Heart right ventricle (tissue), 16 donors: ENCODE measurements around the gene HS3ST5. TPM values are rescaled to one million over a fixed set of nuclear protein-coding genes. Genes with fewer than 3 reads are reported as not detected.

Experiments used
- ATAC-seq, 8 donors: fragments of 200-7000 bp; cut with Tn5 transposase; one replicate each; pipeline ENCODE4 v1.9.1; 2020; ENCODE audit warnings: mild to moderate bottlenecking in 8 of 8, moderate library complexity in 8 of 8, moderate number of reproducible peaks in 1 of 8
- DNase-seq, 2 donors: peaks; one replicate each; pipeline ENCODE4 v3.0.0-alpha.2; 2020
- H3K27ac ChIP-seq, 10 donors: fragments of 200-600 bp; sonication (generic) in 2 of 10; one replicate each; pipeline versions ENCODE4 v1.5.0 to v1.8.0; 2020 to 2022; ENCODE audit warnings: mild to moderate bottlenecking in 3 of 10
- H3K27me3 ChIP-seq, 7 donors: fragments of 200-600 bp; one replicate each; pipeline ENCODE4 v1.8.0; 2021 to 2022; ENCODE audit warnings: mild to moderate bottlenecking in 2 of 7
- H3K36me3 ChIP-seq, 9 donors: fragments of 200-600 bp; sonication (generic) in 1 of 9; one replicate each; pipeline versions ENCODE4 v1.5.0 to v1.8.0; 2020 to 2022; ENCODE audit warnings: mild to moderate bottlenecking in 2 of 9
- H3K4me1 ChIP-seq, 9 donors: fragments of 200-600 bp; sonication (generic) in 1 of 9; one replicate each; pipeline versions ENCODE4 v1.5.0 to v1.8.0; 2020 to 2022; ENCODE audit warnings: mild to moderate bottlenecking in 4 of 9
- H3K4me3 ChIP-seq, 10 donors: fragments of 200-600 bp; sonication (generic) in 2 of 10; one replicate each; pipeline versions ENCODE4 v1.5.0 to v1.8.0; 2020 to 2022; ENCODE audit warnings: mild to moderate bottlenecking in 7 of 10, moderate library complexity in 2 of 10
- H3K9me3 ChIP-seq, 11 donors: fragments of 200-600 bp in 10 of 11; sonication (generic) in 2 of 11; one replicate each; pipeline versions ENCODE4 v1.5.0 to v1.8.0; 2013 to 2022; ENCODE audit warnings: mild to moderate bottlenecking in 2 of 11, control low read depth in 1 of 11, moderate library complexity in 1 of 11
- CTCF ChIP-seq, 9 donors: fragments of 200-600 bp; sonication (generic) in 2 of 9; IDR thresholded peaks; one replicate each; pipeline versions ENCODE4 v1.5.0 to v1.8.0; 2021 to 2022; ENCODE audit warnings: antibody characterized with exemption in 9 of 9, mild to moderate bottlenecking in 5 of 9, moderate library complexity in 1 of 9
- WGBS, 2 donors: extraction: QIAGEN DNeasy Blood & Tissue Kit; methylation state at CpG; one replicate each; pipeline ENCODE4 v1.1.7; 2013; ENCODE audit warnings: inconsistent platforms in 1 of 2; 5-methylcytosine and 5-hydroxymethylcytosine counted together
- intact Hi-C, 10 donors: fragments of 100-400 bp; cut with DNase I; formaldehyde crosslinking; loops; one replicate each; pipeline versions ENCODE4 v1.11.1 to v1.14.2; 2022
- polyA plus RNA-seq, 2 donors: library from polyadenylated mRNA; stranded (reverse); fragments of 200-250 nt; gene quantifications; one replicate each; pipeline ENCODE4 v1.2.3, GENCODE V29; 2013
- total RNA-seq, 10 donors: library from RNA; stranded (reverse); fragmentation: NEBNext Ultra II Directional in 3 of 10; extraction: Animal tissue kit (Norgen Biotek cat#: 25700) in 3 of 10; gene quantifications; one replicate each; pipeline versions ENCODE4 v1.2.1 to v1.2.4, GENCODE V29; 2021 to 2023
- donor health status: Arrhythmogenic right ventricular cardiomyopathy.
- donor health status: ischemic (EF 13 %, LVEDD 7.1; RV severe dilation, severe dysfunction).
- donor health status: healthy with polysubstance abuse.
- donor health status: DM: no; HTN: yes; CAD: no.
- donor health status: DM: no; HTN: no; CAD: no.
- donor health status: ischemic (EF 25% LVEDD 6.9; RV normal size, moderate dysfunction).
- donor health status: ischemic (EF 25% LVEDD 5.7; RV mildly dilated, moderate dysfunction).
- donor health status: healthy.
- donor health status: DM: yes; HTN: yes; CAD: no.
- donor health status: Ischemic cardiomyopathy.
- donor health status: ischemic (EF 35%, LVEDD 5.7; RV mildly dilated, moderate dysfunction).
- donor health status: nonischemic (EF 11% LVEDD 7.7; RV severe dilation, severe dysfunction).
- donor health status: DM: yes; HTN: yes; CAD: no.
- donor health status: PGD.
- donor health status: ischemic (EF 29% LVEDD 5.4; RV normal size, mild dysfunction).
- donor health status: nonischemic (EF 23%, LVEDD 6.1; RV moderate dilation, normal function).

Gene HS3ST5
- total and polyA plus RNA-seq, 12 donors = not detected

DNA sequence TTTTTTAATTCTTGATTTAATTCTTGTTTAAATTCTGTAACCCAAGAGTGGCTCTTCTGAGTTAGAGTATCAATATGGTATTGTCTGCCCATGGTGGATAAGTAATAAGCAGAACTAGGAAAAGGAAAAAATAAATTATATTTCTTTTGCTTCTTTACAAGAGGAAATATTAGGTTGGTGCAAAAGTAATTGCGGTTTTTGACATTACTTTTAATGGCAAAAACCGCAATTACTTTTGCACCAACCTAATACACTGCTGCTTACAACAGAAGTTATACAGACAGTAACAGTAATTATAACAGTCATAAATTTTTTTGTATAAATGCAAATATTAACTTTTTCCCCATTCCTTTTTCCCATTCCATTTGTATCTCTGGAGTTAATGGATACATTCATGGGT is 65.6 kb downstream of the HS3ST5 start:
- no peaks in the 10 kb centered on the region for H3K36me3 ChIP-seq
- H3K4me3 ChIP-seq = no peak overlapping the region
- intact Hi-C loops = no loop called here
- no peaks in the 10 kb centered on the region for H3K27me3 ChIP-seq
- ATAC-seq = no peak
- H3K27ac ChIP-seq = no peak overlapping the region
- no peak for DNase-seq
- no peaks in the 10 kb centered on the region for H3K9me3 ChIP-seq
- 60 to 73% methylated on average over 2 of the region's 2 CpGs for WGBS, 2 donors
- TF ChIP-seq CTCF (IDR thresholded peaks at IDR 0.05) = no peak
- no peaks in the 10 kb centered on the region for H3K4me1 ChIP-seq

DNA sequence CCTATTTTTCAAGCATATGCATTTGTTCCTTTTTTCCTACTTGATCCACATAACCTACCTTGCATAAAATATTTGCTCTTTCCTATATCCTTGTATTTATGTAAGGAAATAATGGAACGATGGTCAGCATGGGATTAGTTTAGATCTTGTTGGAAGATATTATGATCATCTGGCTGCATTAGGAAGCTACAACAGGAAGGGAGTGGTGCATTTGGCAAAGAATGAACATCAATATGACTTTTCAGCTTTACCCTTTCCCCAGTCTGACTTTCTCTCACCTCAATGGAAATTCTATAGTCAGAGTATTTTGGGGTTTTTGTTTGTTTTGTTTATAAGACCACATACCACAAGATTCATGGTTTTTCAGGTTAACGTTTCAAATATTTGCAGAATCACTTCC is 66.0 kb downstream of the HS3ST5 start:
- Histone ChIP-seq H3K9me3 (no peaks in the 10 kb centered on the region), H3K27me3 (no peaks in the 10 kb centered on the region), H3K36me3 (no peaks in the 10 kb centered on the region), H3K27ac (no peak overlapping the region), H3K4me3 (no peak overlapping the region), H3K4me1 (no peaks in the 10 kb centered on the region)
- 56 to 62% methylated on average over 2 of the region's 2 CpGs for WGBS, 2 donors
- no peak for DNase-seq
- no peak for TF ChIP-seq CTCF (IDR thresholded peaks at IDR 0.05)
- intact Hi-C loops = no loop called here
- ATAC-seq = no peak

GRCh38 chr6:114274836-114275235 is 68.0 kb downstream of the HS3ST5 start:
- no peak for DNase-seq
- no peak for TF ChIP-seq CTCF (IDR thresholded peaks at IDR 0.05)
- no peak for ATAC-seq
- Histone ChIP-seq H3K36me3 (no peaks in the 10 kb centered on the region), H3K27ac (no peak overlapping the region), H3K27me3 (no peaks in the 10 kb centered on the region), H3K4me3 (no peak overlapping the region), H3K4me1 (no peaks in the 10 kb centered on the region), H3K9me3 (no peaks in the 10 kb centered on the region)
- 76 to 80% methylated on average over 2 of the region's 2 CpGs for WGBS, 2 donors
- intact Hi-C loops = no loop called here

DNA sequence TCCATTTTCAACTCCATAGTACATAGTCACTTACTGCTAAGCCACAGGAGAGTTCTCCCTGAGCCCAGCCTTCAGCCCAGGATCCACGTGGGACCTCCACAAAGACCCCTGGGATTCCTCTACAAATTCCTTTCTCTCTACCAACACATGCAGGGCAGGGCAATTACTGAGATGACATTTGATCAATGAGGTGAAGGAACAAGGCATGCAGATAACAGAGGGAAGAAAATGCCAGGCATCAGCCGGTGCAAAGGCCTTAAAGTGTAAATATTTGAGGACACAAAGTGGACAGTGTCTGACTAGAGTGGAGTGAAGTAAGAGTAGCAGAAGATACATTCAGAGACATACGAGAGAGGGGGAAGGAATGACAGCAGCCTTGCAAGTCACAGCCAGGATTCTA is 70.2 kb downstream of the HS3ST5 start:
- Histone ChIP-seq H3K27me3 (no peaks in the 10 kb centered on the region), H3K4me3 (no peak overlapping the region)
- TF ChIP-seq CTCF (IDR thresholded peaks at IDR 0.05) = no peak

GRCh38 chr6:114271405-114271804 is 71.4 kb downstream of the HS3ST5 start:
- intact Hi-C loops = no loop called here
- H3K4me3 ChIP-seq = no peak overlapping the region
- DNase-seq (no peak), ATAC-seq (no peak)
- H3K27me3 ChIP-seq = no peaks in the 10 kb centered on the region
- no peak overlapping the region for H3K27ac ChIP-seq
- H3K4me1 ChIP-seq = no peaks in the 10 kb centered on the region
- TF ChIP-seq CTCF (IDR thresholded peaks at IDR 0.05) = no peak
- H3K9me3 ChIP-seq = no peaks in the 10 kb centered on the region
- H3K36me3 ChIP-seq = no peaks in the 10 kb centered on the region

More for the DNA sequence above, 70.2 kb downstream of the HS3ST5 start:
- no peak for DNase-seq
- H3K9me3 ChIP-seq = no peaks in the 10 kb centered on the region
- H3K27ac ChIP-seq = no peak overlapping the region
- intact Hi-C loops = no loop called here
- no peak for ATAC-seq
- H3K4me1 ChIP-seq = no peaks in the 10 kb centered on the region
- no peaks in the 10 kb centered on the region for H3K36me3 ChIP-seq
- WGBS, 2 donors = 48 to 49% methylated on average over 3 of the region's 3 CpGs
